Fibroblast of skin of right quadriceps (primary cell): ENCODE results near the gene PGS1.
"Not testable (repeated sequence)": the region's sequence is repeated elsewhere in the genome, so short reads cannot be mapped to it uniquely, and the experiment has no call there.

Source experiments
- DNase-seq: peaks from one replicate; pipeline ENCODE4 v3.0.0-alpha.2; 2013

Gene PGS1

DNA sequence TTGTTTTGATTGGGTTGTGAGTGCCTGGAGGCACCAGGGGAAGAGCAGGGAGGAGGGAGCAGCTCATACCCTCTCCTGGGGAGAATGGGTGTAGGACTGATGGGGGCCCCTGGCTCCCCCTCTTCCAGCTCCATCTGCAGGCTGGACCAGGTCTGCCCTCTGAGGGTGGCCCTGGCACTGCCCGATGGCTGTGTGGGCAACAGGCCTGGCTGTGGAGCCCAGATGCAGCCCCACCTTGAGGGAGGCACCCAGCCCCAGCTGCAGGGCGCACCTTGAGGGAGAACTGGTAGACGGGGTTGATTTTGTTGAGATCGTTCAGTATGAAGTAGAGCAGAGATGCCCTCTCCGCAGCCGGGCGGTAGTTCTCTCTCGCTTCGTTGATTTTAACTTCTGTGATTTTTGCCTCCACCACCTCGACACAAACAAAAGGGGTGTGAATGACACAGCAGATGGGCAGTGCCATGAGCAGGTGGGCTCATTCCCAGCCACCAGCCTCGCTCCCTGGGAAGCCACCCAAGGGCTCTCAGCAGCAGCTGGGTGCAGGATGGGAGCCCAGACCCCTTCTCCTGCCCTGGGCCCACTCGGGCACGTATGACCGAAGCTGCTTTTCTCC, 71.6 kb downstream of the PGS1 start:
- DNase-seq: no peak

DNA sequence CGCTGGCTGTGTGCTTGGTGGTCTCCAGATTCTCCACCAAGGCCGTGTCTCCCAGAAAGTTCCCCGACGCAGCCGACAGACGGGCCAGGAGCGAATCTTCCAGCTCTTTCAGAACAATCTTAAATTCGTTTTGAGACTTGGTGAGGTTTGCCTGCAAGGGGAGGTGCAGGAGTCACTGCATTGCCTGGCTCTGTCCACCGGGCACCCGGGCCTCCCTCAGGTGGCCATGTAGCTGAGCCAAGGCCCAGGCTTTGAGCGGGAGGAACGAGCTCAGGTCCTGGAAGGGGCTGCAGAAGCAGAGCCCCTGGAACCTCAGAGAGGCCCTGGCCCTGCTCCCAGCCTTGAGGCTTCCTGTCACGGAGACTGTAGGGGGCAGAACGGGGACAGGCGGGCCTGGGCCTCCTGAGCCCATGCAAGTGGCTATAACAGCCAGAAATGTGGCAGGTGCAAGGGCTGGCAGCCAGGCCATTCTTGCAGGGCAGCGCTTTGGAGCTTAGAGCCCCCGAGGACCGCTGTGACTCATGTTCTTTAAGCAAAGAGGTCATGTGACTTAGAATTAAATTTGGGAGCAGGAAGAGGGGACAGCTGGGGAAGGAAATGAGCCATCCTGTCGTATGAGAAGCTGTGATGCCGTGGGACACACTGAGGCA, 72.4 kb downstream of the PGS1 start:
- DNase-seq: no peak

DNA sequence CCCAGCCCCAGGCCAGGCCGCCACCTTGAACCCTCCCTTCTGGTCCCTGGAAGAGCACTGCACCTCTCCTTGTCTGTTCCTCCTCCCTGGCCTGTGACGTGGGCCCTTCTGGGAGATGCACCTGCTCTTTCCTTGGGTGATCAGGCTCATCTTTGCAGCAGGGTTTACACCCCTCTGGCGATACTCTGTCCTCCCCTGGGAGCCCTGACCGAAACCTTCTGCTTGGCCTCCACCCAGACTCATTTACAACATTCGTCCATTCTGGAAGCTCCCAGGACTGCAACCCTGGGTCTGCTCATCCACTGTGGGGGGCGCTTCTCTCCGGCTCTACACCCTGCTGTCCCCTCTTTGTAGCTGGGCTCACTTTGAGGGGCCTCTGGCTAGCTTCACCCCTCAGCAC, 73.3 kb downstream of the PGS1 start:
- no peak for DNase-seq

DNA sequence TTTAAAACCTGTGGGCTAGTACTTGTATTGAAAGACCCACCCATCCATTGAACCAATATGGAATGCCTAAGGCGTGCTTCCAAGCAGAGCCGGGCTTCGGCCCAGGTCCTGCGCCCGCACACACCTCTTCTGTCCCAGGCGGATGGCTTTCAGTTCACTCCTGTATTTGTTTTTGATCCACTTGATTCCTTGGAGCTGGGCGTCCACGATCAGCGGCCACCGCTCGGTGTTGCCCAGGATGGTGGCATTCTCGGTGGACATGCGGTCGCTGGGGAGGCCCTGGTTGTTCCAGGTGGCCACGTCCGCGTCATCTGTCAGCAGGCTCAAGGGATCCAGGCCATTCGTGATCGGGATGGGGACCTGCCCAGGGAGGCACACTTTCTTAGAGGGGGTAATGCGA, 75.9 kb downstream of the PGS1 start:
- DNase-seq: no peak

GRCh38 chr17:78458091-78458490, 79.6 kb downstream of the PGS1 start:
- no peak for DNase-seq

DNA sequence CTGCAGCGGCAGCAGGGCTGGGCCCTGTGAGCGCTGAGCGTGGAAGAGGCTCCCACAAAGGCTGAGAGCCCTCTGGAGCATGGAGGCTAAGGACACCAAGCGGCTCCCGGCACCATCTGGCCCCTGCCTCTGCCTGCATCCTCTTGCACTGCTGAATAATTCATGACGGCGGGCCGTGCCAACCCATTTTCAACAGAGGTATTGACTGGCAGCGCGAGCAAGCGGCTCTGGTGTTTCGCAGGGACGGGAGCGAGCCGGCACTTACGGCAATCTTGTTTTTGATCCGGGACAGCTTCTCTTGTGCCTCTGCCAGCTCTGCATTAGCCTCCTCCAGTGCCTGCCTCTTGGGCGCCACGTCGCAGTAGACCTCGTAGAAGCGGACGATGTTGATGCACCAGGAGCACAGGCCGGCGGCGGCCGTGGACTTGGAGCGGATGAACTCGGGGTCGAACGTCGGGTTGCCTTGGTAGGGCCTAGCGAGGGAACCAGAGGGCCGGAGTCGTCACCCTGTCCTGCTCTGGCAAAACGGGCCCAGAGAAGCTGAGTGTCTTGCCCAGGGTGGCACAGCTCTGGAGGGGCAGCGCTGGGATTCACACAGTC, 80.4 kb downstream of the PGS1 start:
- DNase-seq: no peak

GRCh38 chr17:78459696-78460095, 81.2 kb downstream of the PGS1 start:
- DNase-seq: no peak

GRCh38 chr17:78460176-78460675, 81.8 kb downstream of the PGS1 start:
- DNase-seq: no peak

- no peak for DNase-seq
These were observed 82.7 kb downstream of the PGS1 start for GRCh38 chr17:78460951-78461798.

DNA sequence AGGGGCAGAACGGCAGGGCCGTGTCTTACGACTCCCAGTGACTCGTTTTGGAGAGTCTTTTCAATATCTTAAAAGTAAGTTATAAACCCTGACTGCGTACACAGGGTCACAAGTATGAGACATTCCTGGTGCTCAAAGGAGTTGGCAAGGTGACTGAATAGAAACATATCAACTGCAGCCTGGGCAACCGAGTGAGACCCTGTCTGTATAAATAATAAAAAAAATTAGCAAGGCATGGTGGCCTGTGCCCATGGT, 83.3 kb downstream of the PGS1 start:
- no peak for DNase-seq

- DNase-seq: no peak
These were observed 83.7 kb downstream of the PGS1 start for GRCh38 chr17:78462148-78462547.

DNA sequence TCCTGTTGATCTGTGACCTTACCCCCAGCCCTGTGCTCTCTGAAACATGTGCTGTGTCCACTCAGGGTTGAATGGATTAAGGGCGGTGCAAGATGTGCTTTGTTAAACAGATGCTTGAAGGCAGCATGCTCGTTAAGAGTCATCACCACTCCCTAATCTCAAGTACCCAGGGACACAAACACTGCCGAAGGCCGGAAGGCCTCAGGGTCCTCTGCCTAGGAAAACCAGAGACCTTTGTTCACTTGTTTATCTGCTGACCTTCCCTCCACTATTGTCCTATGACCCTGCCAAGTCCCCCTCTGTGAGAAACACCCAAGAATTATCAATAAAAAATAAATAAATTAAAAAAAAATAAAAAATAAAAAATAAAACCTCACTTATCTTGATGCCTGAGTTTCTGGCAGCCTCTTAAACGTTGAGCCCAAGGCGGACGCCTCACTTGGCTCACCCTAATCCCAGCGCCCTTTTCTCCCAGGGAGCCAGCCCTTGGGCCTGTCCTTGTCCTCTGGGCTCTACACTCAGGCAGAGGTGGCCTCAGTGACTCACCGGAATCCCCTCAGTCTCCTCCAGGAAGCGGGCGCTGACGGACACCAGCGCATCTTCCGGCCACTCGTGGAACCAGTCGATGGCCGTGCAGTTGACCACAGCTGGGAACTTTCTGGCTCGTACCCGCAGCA, 87.8 kb downstream of the PGS1 start:
- DNase-seq: not testable (repeated sequence)

DNA sequence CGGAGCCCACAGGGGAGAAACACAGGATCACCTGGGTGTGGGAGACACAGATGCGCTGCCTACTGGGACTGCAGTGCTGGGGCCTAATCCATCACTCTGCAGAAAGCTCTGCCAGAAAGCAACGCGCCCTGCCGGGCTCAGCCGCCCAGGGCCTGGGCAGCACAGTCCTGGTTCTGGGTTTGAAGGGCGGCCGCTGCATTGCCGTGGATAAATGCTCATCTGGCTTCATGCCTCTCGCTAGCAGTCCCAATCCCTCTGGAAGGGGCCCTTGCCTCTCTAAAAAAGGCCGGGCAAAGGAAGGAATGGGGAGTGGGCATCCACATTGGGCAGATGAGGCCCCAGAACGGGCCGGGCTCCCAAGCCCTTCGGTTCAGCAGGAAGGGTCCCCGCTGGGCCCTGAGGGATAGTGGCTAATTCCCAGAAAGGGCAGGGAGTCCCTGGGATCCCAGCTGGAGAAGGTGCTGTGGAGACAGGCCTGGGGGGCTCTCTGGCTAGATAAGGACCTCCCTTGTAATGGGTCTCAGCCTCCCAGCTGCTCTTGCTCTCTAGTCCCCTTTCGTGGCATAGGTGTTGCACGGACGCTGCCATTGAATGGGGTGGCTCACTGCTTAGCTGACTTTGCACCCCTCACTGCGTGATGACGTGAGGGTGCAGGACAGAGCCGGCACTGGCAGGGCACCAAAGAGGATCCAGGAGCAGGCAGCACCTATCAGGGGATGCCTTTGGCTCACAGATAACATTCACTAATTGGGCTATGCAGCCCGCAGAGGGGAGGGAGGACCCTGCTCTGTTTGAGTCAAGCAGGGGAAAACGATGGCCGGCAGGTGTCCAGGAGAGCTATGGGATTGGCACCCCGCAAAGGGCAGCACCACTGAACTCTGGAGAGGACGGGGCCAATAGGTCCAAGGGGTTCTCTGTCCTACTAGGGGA, 88.6 kb downstream of the PGS1 start:
- DNase-seq: no peak

DNA sequence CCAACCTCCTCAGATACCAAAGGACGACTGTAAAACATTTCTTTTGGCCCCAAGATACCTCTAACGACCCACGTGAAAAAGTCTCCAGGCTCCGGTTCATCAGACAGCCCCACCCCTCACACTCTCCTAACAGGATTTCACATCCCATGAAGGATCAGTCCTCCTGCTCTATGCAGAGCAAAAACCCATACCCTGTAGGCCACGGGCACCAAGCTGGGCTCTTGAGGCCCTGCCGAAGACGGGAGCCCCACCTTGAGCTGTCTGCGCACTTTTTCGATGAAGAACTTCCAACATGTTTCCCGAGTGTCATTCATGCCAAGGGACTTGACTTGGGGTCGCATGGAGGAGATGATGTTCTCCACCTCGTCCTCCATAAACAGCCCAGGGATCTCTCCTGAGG, 89.9 kb downstream of the PGS1 start:
- no peak for DNase-seq

DNA sequence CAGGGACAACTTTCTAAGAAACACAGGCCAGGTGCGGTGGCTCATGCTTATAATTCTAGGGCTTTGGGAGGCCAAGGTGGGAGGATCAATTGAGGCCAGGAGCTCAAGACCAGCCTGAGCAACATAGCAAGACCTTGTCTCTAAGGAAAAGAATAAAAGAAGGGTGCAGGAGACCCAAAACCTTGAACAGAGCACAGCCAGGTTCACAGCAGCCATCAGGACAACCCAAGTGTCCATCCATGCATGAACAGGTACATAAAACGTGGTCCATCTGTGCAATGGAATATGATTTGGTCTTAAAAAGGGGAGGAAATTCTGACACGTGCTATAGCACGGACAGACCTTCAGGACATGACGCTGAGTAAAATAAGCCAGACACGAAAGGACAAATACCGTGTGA, 91.0 kb downstream of the PGS1 start:
- DNase-seq: no peak

DNA sequence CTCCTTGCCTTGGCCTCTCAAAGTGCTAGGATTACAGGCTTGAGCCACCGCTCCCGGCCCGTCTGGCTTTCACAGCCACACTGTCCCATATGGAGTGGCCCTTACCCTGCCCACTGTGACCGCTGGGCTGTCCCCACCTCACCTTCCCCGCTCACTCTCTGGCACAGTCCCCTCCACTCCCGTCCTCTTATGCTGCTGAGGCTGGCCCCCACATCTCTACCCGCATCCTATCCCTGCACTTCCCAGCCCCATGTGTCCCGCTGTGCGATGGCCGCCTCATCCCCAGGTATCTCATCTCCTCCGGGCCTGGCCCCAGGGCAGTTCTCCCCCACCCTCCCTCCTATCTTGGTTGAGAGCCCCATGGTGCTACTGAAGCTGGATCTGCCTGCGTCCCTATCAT, 93.2 kb downstream of the PGS1 start:
- DNase-seq: no peak

- DNase-seq: no peak
These were observed 93.8 kb downstream of the PGS1 start for GRCh38 chr17:78472035-78472905.

DNA sequence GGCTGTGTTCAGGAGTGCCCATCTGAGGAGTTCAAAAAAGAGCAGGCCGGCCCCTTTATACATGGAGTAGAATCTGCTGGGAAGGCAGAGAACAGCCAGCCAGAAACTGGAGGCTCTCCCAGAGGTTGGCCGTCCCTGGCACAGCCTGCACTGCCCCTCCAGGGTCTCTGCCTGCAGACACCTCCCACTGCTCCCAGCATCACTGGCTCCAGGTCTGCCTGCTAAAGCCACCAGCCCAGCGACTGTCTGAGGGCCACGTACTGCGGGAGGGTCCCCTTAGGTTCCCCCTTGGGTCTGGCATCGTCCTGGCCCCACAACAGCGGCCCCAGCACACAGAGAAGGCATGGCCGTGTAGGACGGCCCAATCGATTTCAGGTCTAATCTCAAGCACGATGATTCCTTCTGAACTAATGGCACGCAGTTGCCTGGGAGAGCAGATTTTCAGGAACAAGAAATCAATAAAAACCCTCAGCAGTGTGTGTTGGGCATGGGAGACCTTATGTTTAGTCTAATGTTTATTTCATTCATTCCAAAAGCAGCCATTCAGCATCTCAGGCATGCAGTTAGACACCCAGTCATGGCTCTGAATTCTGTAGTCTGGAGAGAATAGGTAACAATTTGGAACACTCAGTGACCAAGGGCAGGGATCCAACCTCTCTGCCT, 95.6 kb downstream of the PGS1 start:
- DNase-seq: no peak
